Activated CD8-positive, alpha-beta memory T cell treated with anti-CD3 and anti-CD28 coated beads, Interleukin-2, amount 50 U/mL, for 48 hours (primary cell): ENCODE data around the gene MYO16.
"Not testable (repeated sequence)": the region's sequence is repeated elsewhere in the genome, so short reads cannot be mapped to it uniquely, and the experiment has no call there.

Source experiments
- DNase-seq: peaks from one replicate; pipeline ENCODE4 v3.0.0-alpha.2; 2020

MYO16 gene

GRCh38 chr13:108747843-108748242, 118.4 kb downstream of the MYO16 start:
- DNase-seq, result no peak

- no peak for DNase-seq
Observed at GRCh38 chr13:108752276-108752675, 122.9 kb downstream of the MYO16 start.

- DNase-seq, result no peak
Observed at GRCh38 chr13:108755083-108755482, 125.7 kb downstream of the MYO16 start.

GRCh38 chr13:108760129-108760528, 130.7 kb downstream of the MYO16 start:
- no peak for DNase-seq

- no peak for DNase-seq
Observed at GRCh38 chr13:108760541-108760940, 131.1 kb downstream of the MYO16 start.

- no peak for DNase-seq
Observed at GRCh38 chr13:108768035-108768434, 138.6 kb downstream of the MYO16 start.

GRCh38 chr13:108769213-108770070, 140.0 kb downstream of the MYO16 start:
- no peak for DNase-seq

- DNase-seq, result no peak
Observed at GRCh38 chr13:108775597-108775996, 146.2 kb downstream of the MYO16 start.

- no peak for DNase-seq
Observed at GRCh38 chr13:108776650-108777049, 147.2 kb downstream of the MYO16 start.

GRCh38 chr13:108777421-108778420, 148.3 kb downstream of the MYO16 start:
- no peak for DNase-seq

- DNase-seq, result no peak
Observed at GRCh38 chr13:108779308-108779707, 149.9 kb downstream of the MYO16 start.

- DNase-seq, result no peak
Observed at GRCh38 chr13:108780706-108781105, 151.3 kb downstream of the MYO16 start.

- DNase-seq, result no peak
Observed at GRCh38 chr13:108781312-108781711, 151.9 kb downstream of the MYO16 start.

GRCh38 chr13:108782480-108782879, 153.1 kb downstream of the MYO16 start:
- not testable (repeated sequence) for DNase-seq

GRCh38 chr13:108785844-108786243, 156.4 kb downstream of the MYO16 start:
- no peak for DNase-seq

GRCh38 chr13:108786456-108787200, 157.2 kb downstream of the MYO16 start:
- DNase-seq, result no peak

- no peak for DNase-seq
Observed at GRCh38 chr13:108787700-108788414, 158.4 kb downstream of the MYO16 start.

- no peak for DNase-seq
Observed at GRCh38 chr13:108789476-108789875, 160.1 kb downstream of the MYO16 start.

- no peak for DNase-seq
Observed at GRCh38 chr13:108795841-108796240, 166.4 kb downstream of the MYO16 start.

- DNase-seq, result no peak
Observed at GRCh38 chr13:108797354-108797753, 167.9 kb downstream of the MYO16 start.

GRCh38 chr13:108807841-108808240, 178.4 kb downstream of the MYO16 start:
- DNase-seq, result no peak

GRCh38 chr13:108812165-108812564, 182.8 kb downstream of the MYO16 start:
- no peak for DNase-seq
